ENCODE measurements around the gene CES3.

Gene CES3

GRCh38 chr16:67013233-67013822 is 52.3 kb downstream of the CES3 start:
- H3K9ac ChIP-seq (ENCODE audit: low read depth, low read length), result no peak overlapping the region
- no peaks in the 10 kb centered on the region for H3K36me3 ChIP-seq (ENCODE audit: control insufficient read depth, insufficient read depth, low read length)
- no peaks in the 10 kb centered on the region for H3K4me1 ChIP-seq (ENCODE audit: control insufficient read depth, insufficient read depth, low read length)
- peaks cover 33% of the 10 kb centered on the region for H3K27me3 ChIP-seq (ENCODE audit: control insufficient read depth, insufficient read depth, low read length)
- no peaks in the 10 kb centered on the region for H3K9me3 ChIP-seq (ENCODE audit: control insufficient read depth, insufficient read depth, low read length)
- H3K4me3 ChIP-seq (ENCODE audit: low read depth, low read length), result peak overlapping the region; percentile 61; the same call in 1 of the 2 replicates
- no peak overlapping the region for H3K27ac ChIP-seq (ENCODE audit: low read depth, low read length)

- H3K4me1 ChIP-seq (ENCODE audit: control insufficient read depth, insufficient read depth, low read length), result no peaks in the 10 kb centered on the region
- no peak overlapping the region for H3K9ac ChIP-seq (ENCODE audit: low read depth, low read length)
- no peaks in the 10 kb centered on the region for H3K9me3 ChIP-seq (ENCODE audit: control insufficient read depth, insufficient read depth, low read length)
- peak overlapping the region; percentile 61 for H3K4me3 ChIP-seq (ENCODE audit: low read depth, low read length)
- H3K36me3 ChIP-seq (ENCODE audit: control insufficient read depth, insufficient read depth, low read length), result no peaks in the 10 kb centered on the region
- H3K27me3 ChIP-seq (ENCODE audit: control insufficient read depth, insufficient read depth, low read length), result peaks cover 33% of the 10 kb centered on the region
- H3K27ac ChIP-seq (ENCODE audit: low read depth, low read length), result no peak overlapping the region
These were observed 53.0 kb downstream of the CES3 start for GRCh38 chr16:67013823-67014633.

GRCh38 chr16:67014634-67015312 is 53.7 kb downstream of the CES3 start:
- no peak overlapping the region for H3K9ac ChIP-seq (ENCODE audit: low read depth, low read length)
- no peaks in the 10 kb centered on the region for H3K36me3 ChIP-seq (ENCODE audit: control insufficient read depth, insufficient read depth, low read length)
- no peaks in the 10 kb centered on the region for H3K4me1 ChIP-seq (ENCODE audit: control insufficient read depth, insufficient read depth, low read length)
- H3K9me3 ChIP-seq (ENCODE audit: control insufficient read depth, insufficient read depth, low read length), result no peaks in the 10 kb centered on the region
- peak overlapping the region; percentile 61; the same call in 1 of the 2 replicates for H3K4me3 ChIP-seq (ENCODE audit: low read depth, low read length)
- H3K27me3 ChIP-seq (ENCODE audit: control insufficient read depth, insufficient read depth, low read length), result peaks cover 33% of the 10 kb centered on the region
- H3K27ac ChIP-seq (ENCODE audit: low read depth, low read length), result no peak overlapping the region

GRCh38 chr16:67015313-67015731 is 54.3 kb downstream of the CES3 start:
- Histone ChIP-seq H3K4me1 (ENCODE audit: control insufficient read depth, insufficient read depth, low read length) (no peaks in the 10 kb centered on the region), H3K36me3 (ENCODE audit: control insufficient read depth, insufficient read depth, low read length) (no peaks in the 10 kb centered on the region), H3K4me3 (ENCODE audit: low read depth, low read length) (no peak overlapping the region), H3K27me3 (ENCODE audit: control insufficient read depth, insufficient read depth, low read length) (peaks cover 33% of the 10 kb centered on the region), H3K27ac (ENCODE audit: low read depth, low read length) (no peak overlapping the region), H3K9ac (ENCODE audit: low read depth, low read length) (no peak overlapping the region), H3K9me3 (ENCODE audit: control insufficient read depth, insufficient read depth, low read length) (no peaks in the 10 kb centered on the region)

- Histone ChIP-seq H3K4me1 (ENCODE audit: control insufficient read depth, insufficient read depth, low read length) (no peaks in the 10 kb centered on the region), H3K36me3 (ENCODE audit: control insufficient read depth, insufficient read depth, low read length) (no peaks in the 10 kb centered on the region), H3K9me3 (ENCODE audit: control insufficient read depth, insufficient read depth, low read length) (no peaks in the 10 kb centered on the region), H3K9ac (ENCODE audit: low read depth, low read length) (no peak overlapping the region), H3K4me3 (ENCODE audit: low read depth, low read length) (no peak overlapping the region), H3K27ac (ENCODE audit: low read depth, low read length) (no peak overlapping the region), H3K27me3 (ENCODE audit: control insufficient read depth, insufficient read depth, low read length) (peaks cover 31% of the 10 kb centered on the region)
These were observed 55.1 kb downstream of the CES3 start for GRCh38 chr16:67016143-67016542.

- H3K4me1 ChIP-seq (ENCODE audit: control insufficient read depth, insufficient read depth, low read length), result no peaks in the 10 kb centered on the region
- no peaks in the 10 kb centered on the region for H3K9me3 ChIP-seq (ENCODE audit: control insufficient read depth, insufficient read depth, low read length)
- no peak overlapping the region for H3K4me3 ChIP-seq (ENCODE audit: low read depth, low read length)
- no peak overlapping the region for H3K27ac ChIP-seq (ENCODE audit: low read depth, low read length)
- no peaks in the 10 kb centered on the region for H3K36me3 ChIP-seq (ENCODE audit: control insufficient read depth, insufficient read depth, low read length)
- no peak overlapping the region for H3K9ac ChIP-seq (ENCODE audit: low read depth, low read length)
- peaks cover 30% of the 10 kb centered on the region for H3K27me3 ChIP-seq (ENCODE audit: control insufficient read depth, insufficient read depth, low read length)
These were observed 55.8 kb downstream of the CES3 start for GRCh38 chr16:67016681-67017420.

GRCh38 chr16:67017421-67017750 is 56.3 kb downstream of the CES3 start:
- H3K27ac ChIP-seq (ENCODE audit: low read depth, low read length), result no peak overlapping the region
- H3K9me3 ChIP-seq (ENCODE audit: control insufficient read depth, insufficient read depth, low read length), result no peaks in the 10 kb centered on the region
- H3K9ac ChIP-seq (ENCODE audit: low read depth, low read length), result no peak overlapping the region
- no peaks in the 10 kb centered on the region for H3K4me1 ChIP-seq (ENCODE audit: control insufficient read depth, insufficient read depth, low read length)
- no peaks in the 10 kb centered on the region for H3K36me3 ChIP-seq (ENCODE audit: control insufficient read depth, insufficient read depth, low read length)
- no peak overlapping the region for H3K4me3 ChIP-seq (ENCODE audit: low read depth, low read length)
- H3K27me3 ChIP-seq (ENCODE audit: control insufficient read depth, insufficient read depth, low read length), result peaks cover 30% of the 10 kb centered on the region

- H3K27me3 ChIP-seq (ENCODE audit: control insufficient read depth, insufficient read depth, low read length), result peaks cover 26% of the 10 kb centered on the region
- H3K36me3 ChIP-seq (ENCODE audit: control insufficient read depth, insufficient read depth, low read length), result no peaks in the 10 kb centered on the region
- H3K4me3 ChIP-seq (ENCODE audit: low read depth, low read length), result no peak overlapping the region
- no peak overlapping the region for H3K9ac ChIP-seq (ENCODE audit: low read depth, low read length)
- no peaks in the 10 kb centered on the region for H3K4me1 ChIP-seq (ENCODE audit: control insufficient read depth, insufficient read depth, low read length)
- no peaks in the 10 kb centered on the region for H3K9me3 ChIP-seq (ENCODE audit: control insufficient read depth, insufficient read depth, low read length)
- no peak overlapping the region for H3K27ac ChIP-seq (ENCODE audit: low read depth, low read length)
These were observed 56.9 kb downstream of the CES3 start for GRCh38 chr16:67017810-67018488.

GRCh38 chr16:67019171-67019570 is 58.1 kb downstream of the CES3 start:
- peaks cover 14% of the 10 kb centered on the region for H3K27me3 ChIP-seq (ENCODE audit: control insufficient read depth, insufficient read depth, low read length)
- H3K4me1 ChIP-seq (ENCODE audit: control insufficient read depth, insufficient read depth, low read length), result no peaks in the 10 kb centered on the region
- no peak overlapping the region for H3K9ac ChIP-seq (ENCODE audit: low read depth, low read length)
- H3K27ac ChIP-seq (ENCODE audit: low read depth, low read length), result no peak overlapping the region
- no peaks in the 10 kb centered on the region for H3K9me3 ChIP-seq (ENCODE audit: control insufficient read depth, insufficient read depth, low read length)
- H3K4me3 ChIP-seq (ENCODE audit: low read depth, low read length), result no peak overlapping the region
- H3K36me3 ChIP-seq (ENCODE audit: control insufficient read depth, insufficient read depth, low read length), result no peaks in the 10 kb centered on the region

GRCh38 chr16:67021321-67021720 is 60.3 kb downstream of the CES3 start:
- H3K27ac ChIP-seq (ENCODE audit: low read depth, low read length), result no peak overlapping the region
- no peaks in the 10 kb centered on the region for H3K9me3 ChIP-seq (ENCODE audit: control insufficient read depth, insufficient read depth, low read length)
- H3K4me1 ChIP-seq (ENCODE audit: control insufficient read depth, insufficient read depth, low read length), result no peaks in the 10 kb centered on the region
- no peaks in the 10 kb centered on the region for H3K36me3 ChIP-seq (ENCODE audit: control insufficient read depth, insufficient read depth, low read length)
- no peak overlapping the region for H3K4me3 ChIP-seq (ENCODE audit: low read depth, low read length)
- no peaks in the 10 kb centered on the region for H3K27me3 ChIP-seq (ENCODE audit: control insufficient read depth, insufficient read depth, low read length)
- no peak overlapping the region for H3K9ac ChIP-seq (ENCODE audit: low read depth, low read length)

Data from HUES48 (cell line).